Stimulated activated CD8-positive, alpha-beta memory T cell treated with anti-CD3 and anti-CD28 coated beads, Interleukin-12 subunit alpha, Interleukin-12 subunit beta, amount 100 ng/mL, for 4 hours (primary cell): Measurements from ENCODE around the gene FAM107A.

Experiments used
- DNase-seq: peaks from one replicate; pipeline ENCODE4 v3.0.0-alpha.2; 2020; ENCODE audit warnings: low read depth

FAM107A gene

GRCh38 chr3:58518291-58518789, 58.9 kb downstream of the FAM107A start:
- DNase-seq = no peak

GRCh38 chr3:58514405-58514804, 62.8 kb downstream of the FAM107A start:
- DNase-seq = no peak
